ENCODE measurements around the gene CDK6. TPM values are rescaled to one million over a fixed set of nuclear protein-coding genes. Genes with fewer than 3 reads are reported as not detected.

CDK6 gene
- total RNA-seq, 1 experiment from 2014 or later: 38.7 TPM

GRCh38 chr7:92833024-92833765 is 3.2 kb downstream of the CDK6 start:
- POLR2A ChIA-PET (ENCODE audit: unreplicated experiment): interaction anchor here (0.5 to 0.7 kb wide), 4 partner anchors 68 to 208 kb away, joined by 3 to 11 read pairs (median 4); no protein-coding TSS in a partner anchor
- H3K4me3 ChIP-seq (ENCODE audit: low read length): peak overlapping the region; percentile 82
- H3K4me2 ChIP-seq (ENCODE audit: low read length): peak overlapping the region; percentile 89
- H3K4me1 ChIP-seq (ENCODE audit: insufficient read depth, low read length): peaks cover 31% of the 10 kb centered on the region
- H4K20me1 ChIP-seq (ENCODE audit: low read length): no peaks in the 10 kb centered on the region
- TF ChIP-seq EZH2phosphoT487 (IDR thresholded peaks at IDR 0.05; ENCODE audit: borderline replicate concordance, low read length): no peak
- peak; percentile 79 for TF ChIP-seq CTCF (conservative IDR thresholded peaks at IDR 0.05; ENCODE audit: low read depth, low read length)
- peaks cover 74% of the 10 kb centered on the region for H3K79me2 ChIP-seq (ENCODE audit: low read length)
- no peaks in the 10 kb centered on the region for H3F3A ChIP-seq (ENCODE audit: low read length, unreplicated experiment)
- DNase-seq: peak; percentile 82
- peak overlapping the region; percentile 66 for H3K27ac ChIP-seq (ENCODE audit: low read length)
- peak; percentile 60 for ATAC-seq
- CTCF ChIA-PET: interaction anchor here (0.5 to 2.1 kb wide), 13 partner anchors 49 to 304 kb away, joined by 3 to 10 read pairs (median 5); partner anchors contain the start of gene RBM48
- peaks cover 4% of the 10 kb centered on the region; the same call in 1 of the 2 replicates for H3K36me3 ChIP-seq (ENCODE audit: low read depth, low read length)
- no TSS peak for BruUV-seq (replicated peaks)
- peak overlapping the region; percentile 81 for H2AFZ ChIP-seq (ENCODE audit: low read length)
- H3K9me3 ChIP-seq (ENCODE audit: low read length): no peaks in the 10 kb centered on the region
- peak overlapping the region; percentile 80 for H3K9ac ChIP-seq (ENCODE audit: low read length)
- intact Hi-C loops (cut with micrococcal nuclease): loop anchor here (1.0 to 10.0 kb wide), 4 partner anchors 24 to 402 kb away; partner anchors contain the start of gene VPS50
- H3K27me3 ChIP-seq (ENCODE audit: low read length): no peaks in the 10 kb centered on the region
- no peaks in the 10 kb centered on the region for H3K9me2 ChIP-seq (replicated peaks; ENCODE audit: low read length)

GRCh38 chr7:92832534-92833023 is 3.8 kb downstream of the CDK6 start:
- H3K9ac ChIP-seq (ENCODE audit: low read length): peak overlapping the region; percentile 80
- TF ChIP-seq EZH2phosphoT487 (IDR thresholded peaks at IDR 0.05; ENCODE audit: borderline replicate concordance, low read length) (no peak), CTCF (conservative IDR thresholded peaks at IDR 0.05; ENCODE audit: low read depth, low read length) (no peak)
- no peaks in the 10 kb centered on the region for H3K27me3 ChIP-seq (ENCODE audit: low read length)
- no peaks in the 10 kb centered on the region for H3K9me3 ChIP-seq (ENCODE audit: low read length)
- H3K4me2 ChIP-seq (ENCODE audit: low read length): peak overlapping the region; percentile 89
- peaks cover 4% of the 10 kb centered on the region; the same call in 1 of the 2 replicates for H3K36me3 ChIP-seq (ENCODE audit: low read depth, low read length)
- ATAC-seq: no peak
- H3K4me1 ChIP-seq (ENCODE audit: insufficient read depth, low read length): peaks cover 31% of the 10 kb centered on the region
- H2AFZ ChIP-seq (ENCODE audit: low read length): peak overlapping the region; percentile 81
- no peaks in the 10 kb centered on the region for H3F3A ChIP-seq (ENCODE audit: low read length, unreplicated experiment)
- H3K4me3 ChIP-seq (ENCODE audit: low read length): peak overlapping the region; percentile 82
- peaks cover 79% of the 10 kb centered on the region for H3K79me2 ChIP-seq (ENCODE audit: low read length)
- H3K9me2 ChIP-seq (replicated peaks; ENCODE audit: low read length): no peaks in the 10 kb centered on the region
- BruUV-seq (replicated peaks): no TSS peak
- intact Hi-C loops (cut with micrococcal nuclease): loop anchor here (1.0 to 10.0 kb wide), 6 partner anchors 24 to 402 kb away; partner anchors contain the start of gene VPS50
- POLR2A ChIA-PET (ENCODE audit: unreplicated experiment): interaction anchor here (0.6 to 0.7 kb wide), 2 partner anchors 121 to 207 kb away, joined by 3 to 4 read pairs; no protein-coding TSS in a partner anchor
- H3K27ac ChIP-seq (ENCODE audit: low read length): peak overlapping the region; percentile 66
- H4K20me1 ChIP-seq (ENCODE audit: low read length): no peaks in the 10 kb centered on the region
- DNase-seq: peak; percentile 11
- CTCF ChIA-PET: interaction anchor here (0.5 to 2.1 kb wide), 9 partner anchors 50 to 304 kb away, joined by 3 to 10 read pairs (median 5); partner anchors contain the start of gene RBM48
